ENCODE data around the gene DIPK1A.

- TF ChIP-seq, protein P1, sequence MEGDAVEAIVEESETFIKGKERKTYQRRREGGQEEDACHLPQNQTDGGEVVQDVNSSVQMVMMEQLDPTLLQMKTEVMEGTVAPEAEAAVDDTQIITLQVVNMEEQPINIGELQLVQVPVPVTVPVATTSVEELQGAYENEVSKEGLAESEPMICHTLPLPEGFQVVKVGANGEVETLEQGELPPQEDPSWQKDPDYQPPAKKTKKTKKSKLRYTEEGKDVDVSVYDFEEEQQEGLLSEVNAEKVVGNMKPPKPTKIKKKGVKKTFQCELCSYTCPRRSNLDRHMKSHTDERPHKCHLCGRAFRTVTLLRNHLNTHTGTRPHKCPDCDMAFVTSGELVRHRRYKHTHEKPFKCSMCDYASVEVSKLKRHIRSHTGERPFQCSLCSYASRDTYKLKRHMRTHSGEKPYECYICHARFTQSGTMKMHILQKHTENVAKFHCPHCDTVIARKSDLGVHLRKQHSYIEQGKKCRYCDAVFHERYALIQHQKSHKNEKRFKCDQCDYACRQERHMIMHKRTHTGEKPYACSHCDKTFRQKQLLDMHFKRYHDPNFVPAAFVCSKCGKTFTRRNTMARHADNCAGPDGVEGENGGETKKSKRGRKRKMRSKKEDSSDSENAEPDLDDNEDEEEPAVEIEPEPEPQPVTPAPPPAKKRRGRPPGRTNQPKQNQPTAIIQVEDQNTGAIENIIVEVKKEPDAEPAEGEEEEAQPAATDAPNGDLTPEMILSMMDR (IDR thresholded peaks at IDR 0.05; ENCODE audit: borderline replicate concordance, extremely low read depth, low read length, poor library complexity, severe bottlenecking), result no peak
- no peak for TF ChIP-seq EZH2 (IDR thresholded peaks at IDR 0.05; ENCODE audit: borderline replicate concordance, low read depth, low read length, severe bottlenecking)
These were observed 53.1 kb downstream of the DIPK1A start for GRCh38 chr1:92907949-92908684.

Data from DND-41 (cell line).